H4 (cell line): ENCODE results near the gene NPAS2. TPM values are rescaled to one million over a fixed set of nuclear protein-coding genes. Genes with fewer than 3 reads are reported as not detected.

Experiments
- DNase-seq: peaks from one replicate; pipeline ENCODE4 v3.0.0-alpha.2; 2015; ENCODE audit warnings: low spot score
- total RNA-seq: library from RNA; depleted of rRNA; stranded (reverse); fragments of >200 nt; shearing (Covaris generic); gene quantifications from 2 replicates; pipeline ENCODE4 v1.2.3, GENCODE V29; 2014

NPAS2 gene
- total RNA-seq, 1 experiment from 2014 or later, result 2.8 TPM

DNA sequence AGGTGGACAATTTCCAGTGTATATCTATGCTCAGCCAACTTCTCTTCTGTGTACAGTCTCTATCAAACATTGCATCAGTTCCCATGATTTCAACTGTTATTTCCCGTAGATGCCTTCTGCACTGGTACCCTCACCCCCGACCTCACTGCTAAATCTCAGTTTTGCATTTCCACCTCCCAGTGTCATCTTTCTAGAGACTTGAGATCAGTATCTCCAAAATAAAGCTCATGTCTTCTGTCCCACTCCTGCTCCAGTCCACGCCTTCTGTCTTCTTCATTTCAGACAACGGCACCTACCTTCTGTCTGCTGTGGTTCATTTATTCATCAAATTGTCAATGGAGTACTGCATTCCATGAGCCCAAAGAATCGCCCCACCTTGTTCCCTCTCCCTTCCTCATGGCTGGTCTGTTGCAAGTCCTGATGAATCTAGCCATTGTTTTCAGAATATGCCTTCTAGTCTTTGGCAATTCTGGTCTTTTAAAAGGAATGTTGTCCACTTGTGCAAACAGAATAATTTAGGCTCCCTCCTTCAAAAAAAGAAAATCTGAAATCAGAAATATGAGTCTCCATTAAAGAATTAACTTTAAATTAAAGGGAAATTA, 23.3 kb upstream of the NPAS2 start:
- DNase-seq, result no peak

DNA sequence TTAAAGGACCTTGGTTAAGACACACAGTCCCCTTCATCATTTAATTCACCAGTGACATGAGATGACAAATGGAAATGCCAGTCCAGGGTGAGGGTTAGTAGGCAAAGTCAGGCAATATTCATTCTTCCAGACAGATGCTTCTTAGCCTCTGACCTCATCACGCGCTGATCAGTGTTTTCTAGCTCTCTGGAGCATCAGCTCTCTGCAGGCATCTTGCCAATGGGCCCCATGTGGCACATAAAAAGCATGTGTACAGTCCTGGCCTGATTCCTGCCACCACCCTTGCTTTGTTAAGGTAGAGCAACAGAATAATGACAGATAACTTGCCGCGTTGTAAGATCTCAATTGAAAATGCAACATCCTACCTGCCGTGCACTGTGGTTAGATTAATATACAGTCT, 20.3 kb upstream of the NPAS2 start:
- DNase-seq, result no peak

DNA sequence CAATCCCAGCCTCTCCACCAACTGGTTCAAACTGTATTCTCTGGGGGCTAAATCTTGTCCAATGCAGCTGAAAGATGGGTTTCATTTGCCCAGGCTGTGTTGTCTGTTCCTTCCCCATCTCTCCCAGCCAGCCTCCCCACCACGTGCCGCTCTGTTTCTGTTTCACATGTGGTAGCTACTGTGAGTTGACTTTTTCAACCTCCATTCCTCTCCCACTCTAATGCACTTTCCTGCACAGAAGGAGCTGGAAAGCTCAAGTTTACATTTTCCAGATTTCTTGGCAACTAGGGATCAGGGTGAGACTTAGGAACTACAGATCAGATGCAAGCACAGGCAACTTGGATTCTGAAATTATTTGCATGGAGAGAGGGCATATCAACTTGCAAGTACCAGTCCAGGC, 19.0 kb upstream of the NPAS2 start:
- DNase-seq, result no peak

DNA sequence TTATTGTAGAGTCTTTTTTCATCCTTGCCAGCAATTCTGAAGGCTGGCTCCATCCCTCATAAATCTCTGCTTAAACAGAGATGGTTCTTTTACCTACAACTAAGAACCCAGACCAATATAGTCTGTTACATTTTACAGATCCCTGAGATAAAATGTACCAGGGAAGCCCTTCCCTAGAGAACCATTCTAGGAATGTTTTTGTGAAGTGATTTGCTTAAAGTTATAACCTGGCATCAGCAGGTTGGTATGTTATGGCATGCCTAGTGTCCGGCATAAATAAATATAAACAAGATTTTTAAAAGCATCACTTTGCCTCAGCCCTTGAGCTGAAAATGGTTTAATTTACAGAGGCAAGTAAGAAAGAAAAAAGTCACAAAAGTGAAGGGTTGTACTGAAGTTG, 18.5 kb upstream of the NPAS2 start:
- no peak for DNase-seq

DNA sequence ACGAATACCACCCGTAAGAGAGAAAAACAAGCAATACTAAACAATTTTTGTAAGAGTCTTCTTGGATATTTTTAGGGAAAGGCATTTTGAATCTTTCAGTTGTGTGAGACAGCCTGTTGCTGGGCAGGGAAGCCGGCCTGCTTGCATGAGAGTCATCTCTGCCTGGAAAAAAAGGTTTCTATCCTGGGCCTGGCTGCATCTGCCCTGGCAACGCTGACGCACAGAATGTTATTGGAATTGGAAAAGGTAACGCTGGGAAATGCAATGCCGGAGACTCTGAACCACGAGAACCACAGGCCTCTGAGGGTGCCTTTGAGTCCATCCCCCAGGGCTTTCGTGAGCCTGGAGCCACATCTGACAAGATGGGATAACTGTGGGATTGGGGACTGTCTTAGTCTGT, 17.9 kb upstream of the NPAS2 start:
- DNase-seq, result no peak

DNA sequence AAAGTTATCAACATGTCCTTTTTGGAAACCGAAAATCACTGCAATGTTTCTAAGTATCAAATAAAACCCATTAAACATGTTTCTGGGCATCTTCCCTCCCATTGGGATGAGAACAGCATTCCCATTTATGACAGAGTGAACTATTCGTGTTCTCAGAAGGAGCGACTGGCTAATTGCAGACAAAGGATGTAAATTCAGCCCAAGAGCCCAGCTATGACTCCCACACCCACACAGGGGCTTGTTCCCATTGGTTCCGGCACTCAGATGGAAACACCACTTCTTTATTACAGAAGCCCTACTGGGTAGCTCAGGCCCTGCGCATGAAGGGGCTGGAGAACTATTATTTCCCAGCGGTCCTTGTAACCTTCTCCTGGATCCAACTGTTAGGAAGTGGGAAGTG, 16.6 kb upstream of the NPAS2 start:
- DNase-seq, result no peak

DNA sequence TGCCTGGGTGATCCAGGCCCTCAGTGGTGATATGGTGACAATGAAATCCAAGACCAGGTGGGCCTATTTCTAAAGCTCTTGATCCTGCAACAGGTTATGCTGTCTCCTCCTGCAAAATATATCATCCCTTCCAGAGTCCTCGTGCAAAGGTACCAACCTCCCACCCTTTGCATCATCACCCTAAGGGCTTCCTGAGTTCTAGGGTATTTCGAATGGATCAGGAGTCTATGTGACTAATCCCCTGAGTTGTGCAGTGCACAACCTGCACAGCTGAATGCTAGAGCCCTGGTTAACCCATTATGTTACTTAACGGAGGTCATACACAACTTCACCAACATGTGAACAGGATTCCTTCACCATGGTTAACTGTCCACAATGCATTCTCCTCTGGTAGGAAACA, 13.4 kb upstream of the NPAS2 start:
- DNase-seq, result no peak

DNA sequence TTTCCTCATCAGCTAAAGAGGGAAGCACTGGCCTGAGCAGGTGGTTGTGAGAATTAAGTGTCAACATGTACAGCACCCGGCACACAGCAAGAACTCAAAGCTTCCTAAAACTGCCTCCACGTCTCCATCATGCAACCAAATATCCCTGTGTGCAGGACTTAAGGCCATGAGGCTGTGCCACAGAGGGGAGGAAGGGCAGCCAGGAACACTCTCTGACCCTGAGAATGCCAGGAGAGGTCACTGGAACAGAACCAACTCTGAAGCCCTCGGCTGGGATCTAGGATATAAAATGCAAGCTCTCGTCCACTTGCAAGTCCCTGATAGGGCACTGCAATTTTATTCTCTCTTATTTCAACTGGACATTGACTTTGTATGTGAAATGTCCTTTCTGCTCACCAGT, 12.2 kb upstream of the NPAS2 start:
- no peak for DNase-seq

DNA sequence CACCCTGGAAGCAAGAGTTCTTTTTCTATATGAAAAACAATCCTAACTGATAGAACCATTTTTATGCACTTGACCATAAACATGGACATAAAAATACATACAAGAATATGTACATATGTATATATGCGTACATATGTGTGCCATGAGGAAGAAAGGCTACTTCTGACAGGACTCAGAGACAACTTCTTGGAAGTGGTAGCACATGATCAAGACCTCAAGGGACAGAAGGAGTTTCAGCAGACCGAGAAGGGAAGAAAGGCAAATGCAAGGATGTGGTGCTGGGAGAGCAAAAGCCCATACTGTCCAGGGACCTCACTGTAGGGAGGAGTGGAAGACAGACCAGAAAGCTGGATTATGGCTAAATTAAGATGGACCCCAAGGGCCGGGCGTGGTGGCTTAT, 11.4 kb upstream of the NPAS2 start:
- DNase-seq, result no peak

DNA sequence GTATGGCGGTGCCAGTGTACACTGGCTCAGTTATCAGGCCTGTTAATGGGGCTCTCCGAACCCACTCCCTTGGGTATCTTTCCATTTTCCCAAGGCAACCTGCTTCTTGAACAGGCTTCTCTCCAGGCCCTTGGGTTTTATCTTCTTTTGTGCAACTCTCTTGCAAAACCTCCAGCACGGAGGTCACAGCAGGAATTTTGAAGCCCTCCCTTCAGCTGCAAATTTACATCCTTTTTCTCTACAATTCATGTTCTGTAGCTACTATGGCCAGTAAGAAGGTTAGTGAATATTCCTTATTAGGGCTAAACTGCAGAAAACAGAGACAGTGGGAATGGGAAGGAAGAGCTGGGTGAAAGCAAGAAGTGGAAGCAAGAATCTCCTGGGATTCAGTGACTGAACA, 10.4 kb upstream of the NPAS2 start:
- no peak for DNase-seq

DNA sequence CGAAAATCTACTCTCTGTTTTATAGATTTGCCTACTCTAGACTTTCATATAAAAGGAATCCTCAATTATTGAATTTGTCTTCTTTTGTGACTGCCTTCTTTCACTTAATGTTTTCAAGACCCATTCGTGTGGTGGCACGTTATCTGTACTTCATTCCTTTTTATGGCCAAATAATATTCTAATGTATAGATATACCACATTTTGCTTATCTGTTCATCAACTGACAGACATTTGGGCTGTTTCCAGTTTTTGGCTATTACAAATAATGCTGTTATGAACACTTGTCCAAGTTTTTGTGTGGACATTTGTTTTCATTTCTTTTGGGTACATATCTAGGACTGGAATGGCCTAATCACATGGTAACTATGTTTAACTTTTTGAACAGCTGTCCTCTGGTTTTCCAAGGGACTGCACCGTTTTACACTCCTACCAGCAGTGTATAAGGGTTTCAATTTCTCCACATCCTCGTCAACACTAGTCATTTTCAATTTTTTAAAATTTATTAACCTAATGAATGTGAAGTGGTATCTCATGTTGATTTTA, 9.3 kb upstream of the NPAS2 start:
- DNase-seq, result no peak

DNA sequence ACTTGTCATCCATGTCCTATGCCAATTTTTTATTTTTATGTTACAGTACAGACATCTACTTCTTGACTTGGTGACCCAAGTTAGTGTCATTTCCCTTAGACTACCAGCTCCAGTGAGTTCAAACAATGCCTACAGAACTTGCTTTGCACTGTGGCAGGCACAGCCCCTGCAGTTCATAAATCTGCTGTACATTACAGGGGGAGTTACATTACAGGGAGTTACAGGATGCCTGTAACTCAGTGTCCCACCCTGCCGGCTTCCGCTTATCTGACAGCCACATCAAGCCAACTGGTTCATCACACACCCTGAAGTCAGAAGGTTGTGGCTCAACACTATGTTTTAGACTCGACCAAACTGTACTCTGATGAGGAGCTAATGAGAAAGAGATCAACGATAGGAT, 7.8 kb upstream of the NPAS2 start:
- no peak for DNase-seq

DNA sequence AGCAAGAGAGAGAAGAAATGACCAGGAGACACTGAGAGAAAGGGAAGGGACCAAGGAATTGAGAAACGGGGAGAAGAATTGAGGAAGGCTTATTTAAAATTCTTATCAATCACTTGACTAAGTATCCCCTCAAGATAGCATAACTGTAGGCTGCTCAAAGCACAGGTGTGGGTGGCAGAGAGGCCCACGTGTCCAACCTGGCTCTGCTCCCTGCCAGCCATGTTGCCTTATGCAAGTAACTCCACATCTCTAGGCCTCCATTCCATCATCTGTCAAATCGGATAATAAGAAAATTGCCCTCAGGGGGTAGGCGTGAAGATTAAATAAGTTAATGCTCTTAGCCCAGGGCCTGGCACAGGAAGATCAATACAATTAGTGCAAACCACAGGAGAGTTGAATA, 7.4 kb upstream of the NPAS2 start:
- no peak for DNase-seq

DNA sequence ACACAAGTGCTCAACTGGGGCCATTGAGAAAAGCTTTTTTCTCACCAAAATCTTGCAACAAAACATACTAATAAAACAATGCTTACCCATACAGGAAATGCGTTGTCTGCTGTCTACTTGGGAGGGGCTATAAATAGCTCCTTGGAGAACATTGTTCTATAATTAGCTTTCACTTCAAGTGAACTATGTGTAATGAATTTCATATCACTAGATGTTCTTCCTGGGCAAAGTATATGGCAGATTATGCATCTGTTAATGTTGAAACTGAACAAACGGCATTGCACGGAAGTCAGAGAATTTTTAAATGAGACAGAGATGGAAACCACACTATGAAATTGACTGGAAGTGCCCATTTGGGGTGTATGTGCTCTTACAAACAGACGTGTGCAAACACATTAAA, 6.4 kb upstream of the NPAS2 start:
- DNase-seq, result no peak

DNA sequence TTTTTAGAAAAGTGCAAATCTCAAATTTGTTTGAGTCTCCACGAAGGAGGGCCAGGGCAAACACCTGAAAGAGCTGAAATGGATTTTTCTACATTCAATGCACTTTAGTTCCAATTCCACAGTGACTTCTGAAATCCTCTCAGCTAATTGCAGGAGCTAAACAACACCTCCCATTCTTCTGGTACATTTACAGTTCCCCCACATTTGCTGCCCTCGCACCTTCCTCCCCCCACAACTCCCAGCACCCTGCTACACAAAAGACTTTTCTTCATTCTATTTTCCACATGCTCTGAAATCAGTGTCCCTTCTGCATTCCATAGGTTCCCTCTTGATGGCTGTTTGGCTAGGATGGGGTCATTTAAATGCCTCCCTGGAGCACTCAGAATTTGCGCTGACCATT, 5.9 kb upstream of the NPAS2 start:
- DNase-seq, result no peak

DNA sequence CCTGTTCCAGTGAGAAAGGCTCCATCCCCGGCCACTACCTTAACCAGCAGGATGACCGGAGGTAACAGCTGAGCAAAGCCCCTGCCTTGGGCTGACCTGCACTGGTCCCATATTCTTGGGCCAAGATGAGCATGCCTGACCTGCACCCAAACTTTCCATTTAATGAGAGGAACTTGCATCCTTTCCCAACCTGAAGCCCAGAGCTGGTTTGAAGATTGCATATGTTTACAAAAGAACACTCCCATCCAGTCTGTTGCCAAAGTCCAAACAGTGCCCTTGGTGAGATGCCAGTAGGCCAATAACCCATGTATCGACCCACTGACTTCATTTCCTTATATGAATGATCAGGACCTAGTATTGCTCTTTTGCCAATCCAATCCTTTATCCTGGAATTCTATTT, 5.5 kb upstream of the NPAS2 start:
- DNase-seq, result no peak

DNA sequence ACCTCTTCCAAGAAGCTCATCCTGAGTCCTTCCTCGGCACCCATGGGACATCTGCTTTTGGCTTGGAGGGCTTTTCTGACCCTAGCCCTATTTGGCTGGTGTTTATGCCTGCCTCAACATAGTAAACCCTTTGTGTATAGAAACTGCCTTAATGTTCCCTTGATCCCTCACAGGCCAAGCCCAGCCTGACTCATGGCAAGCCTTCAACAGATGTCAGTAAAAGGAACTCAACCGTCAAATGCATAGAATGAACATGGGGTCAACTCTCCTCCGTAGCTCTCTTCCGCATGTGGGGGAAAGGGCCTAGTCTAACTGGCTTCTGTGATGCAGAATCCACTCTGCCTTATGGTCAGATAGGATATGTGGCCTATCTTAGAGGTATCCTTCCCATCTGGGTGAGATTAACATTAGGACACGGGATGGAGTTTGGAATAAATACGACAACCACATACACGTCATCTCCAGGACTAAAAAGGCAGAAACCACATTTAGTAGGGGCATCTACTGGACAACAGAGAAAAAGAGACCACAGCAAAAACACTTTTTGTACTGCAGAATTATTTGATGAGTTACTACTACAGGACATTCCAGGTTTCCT, 2.5 kb upstream of the NPAS2 start:
- no peak for DNase-seq

DNA sequence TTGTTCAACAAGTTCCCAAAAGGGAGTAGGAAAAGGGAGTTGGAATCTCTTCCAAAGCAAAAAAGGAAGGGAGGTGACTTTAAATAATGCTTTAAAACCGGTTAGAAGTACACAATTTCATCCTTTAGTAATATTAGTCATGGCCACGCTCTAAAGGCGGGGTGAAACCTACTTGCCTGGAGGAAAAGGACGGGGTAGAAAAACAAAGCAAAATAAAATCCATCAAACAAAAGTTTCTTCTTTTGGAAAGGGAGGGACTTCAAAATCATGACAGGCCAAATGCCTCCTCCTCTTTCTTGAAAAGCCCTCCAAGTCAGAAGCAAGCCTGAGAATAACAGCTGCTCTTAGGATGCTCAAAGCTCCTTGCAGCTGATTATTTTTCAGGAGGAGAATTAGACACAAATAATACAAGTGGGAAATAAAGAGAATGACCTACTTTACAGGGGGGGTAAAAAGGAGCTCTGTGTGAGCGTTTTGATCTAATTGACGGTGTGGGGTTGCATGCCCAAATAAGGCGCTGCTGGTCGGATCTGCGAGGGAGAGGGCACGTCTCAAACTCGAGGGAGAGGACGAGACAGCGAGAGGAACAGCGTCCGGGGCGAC, 1.8 kb upstream of the NPAS2 start:
- no peak for DNase-seq

DNA sequence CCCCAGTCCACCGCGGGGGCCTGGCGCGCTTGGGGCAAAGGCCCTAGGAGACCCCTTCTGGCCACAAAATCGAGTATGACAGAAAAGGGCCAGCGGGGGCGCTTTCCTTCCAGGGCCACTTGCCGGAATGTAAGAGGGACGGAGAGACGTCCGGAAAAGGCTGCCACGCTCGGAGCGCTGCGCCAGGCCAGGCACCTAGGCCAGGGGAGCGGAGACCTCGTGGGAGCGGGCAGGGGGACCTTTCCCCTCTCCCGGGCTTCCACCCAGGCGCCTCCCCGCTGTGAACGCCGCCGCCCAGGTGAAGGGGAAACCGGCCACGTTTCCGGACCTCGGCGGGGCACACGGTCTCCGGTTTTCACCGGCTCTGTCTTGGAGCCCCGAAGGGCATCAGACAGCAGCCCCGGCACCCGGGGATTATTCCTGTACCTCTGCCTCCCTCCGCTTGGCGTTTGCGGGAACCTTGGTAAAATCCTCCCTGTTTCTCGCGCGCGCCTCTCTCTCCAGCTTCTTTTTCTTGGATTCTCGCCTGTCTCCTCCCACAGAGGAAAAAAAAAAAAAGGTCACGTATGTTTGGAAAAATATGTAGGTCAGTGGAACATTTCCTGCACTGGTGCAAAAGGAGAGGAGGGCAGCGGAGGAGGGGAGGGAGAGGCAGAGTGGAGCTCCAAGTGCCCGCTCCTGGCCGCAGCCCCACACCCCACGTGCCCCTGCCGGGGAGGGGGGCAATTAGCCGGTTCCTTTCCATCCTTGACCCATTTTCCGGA, 1.2 kb upstream of the NPAS2 start:
- peak; percentile 48 for DNase-seq

DNA sequence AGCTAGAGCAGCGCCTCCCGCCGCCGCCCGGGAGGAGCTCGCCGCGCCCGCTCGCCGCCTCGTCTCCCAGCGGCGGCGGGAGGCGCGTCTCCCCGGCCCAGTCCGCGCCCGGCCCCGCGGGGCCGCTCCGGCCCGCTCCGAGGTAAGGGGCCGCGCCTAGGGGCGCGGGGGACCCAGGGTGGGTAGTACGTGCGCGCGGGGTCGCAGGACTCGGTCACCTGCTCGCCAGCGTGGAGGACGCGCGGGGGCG, 259 bp downstream of the NPAS2 start:
- DNase-seq, result no peak

DNA sequence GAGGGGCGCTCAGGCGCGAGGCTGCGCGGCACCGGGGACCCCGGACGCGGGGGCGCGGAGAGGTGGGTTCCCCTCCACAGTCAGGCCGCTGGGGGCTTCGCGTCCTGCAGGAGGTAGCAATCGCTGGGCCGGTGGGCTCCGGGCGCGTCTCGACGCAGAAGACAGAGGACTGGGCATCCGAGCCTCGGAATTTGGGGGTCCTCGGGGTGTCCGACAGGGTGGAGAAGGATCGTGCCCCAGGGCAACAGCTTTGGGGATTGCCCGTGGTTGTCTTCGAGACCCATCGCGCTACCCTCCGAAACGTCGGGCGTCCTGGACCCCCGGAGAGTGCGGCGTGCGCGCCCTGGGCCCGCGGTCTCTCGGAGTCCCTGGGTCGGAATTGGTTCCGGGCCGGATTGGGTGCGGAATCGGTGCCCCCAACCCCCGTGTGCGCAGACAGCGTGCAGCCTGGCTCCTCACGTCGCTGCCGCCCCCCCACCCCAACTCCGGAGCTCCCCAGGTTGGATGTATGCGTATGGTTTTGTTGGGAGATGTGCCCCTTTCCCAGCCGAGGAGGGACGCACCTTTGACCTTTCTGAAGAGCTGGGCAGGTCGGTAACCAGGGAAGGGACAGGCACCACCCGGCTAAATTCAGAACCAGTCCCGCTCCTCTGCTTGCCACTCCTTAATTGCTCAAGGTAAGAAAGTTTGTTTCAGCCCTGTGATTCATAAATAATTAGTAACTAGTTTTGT, 750 bp downstream of the NPAS2 start:
- DNase-seq, result no peak

DNA sequence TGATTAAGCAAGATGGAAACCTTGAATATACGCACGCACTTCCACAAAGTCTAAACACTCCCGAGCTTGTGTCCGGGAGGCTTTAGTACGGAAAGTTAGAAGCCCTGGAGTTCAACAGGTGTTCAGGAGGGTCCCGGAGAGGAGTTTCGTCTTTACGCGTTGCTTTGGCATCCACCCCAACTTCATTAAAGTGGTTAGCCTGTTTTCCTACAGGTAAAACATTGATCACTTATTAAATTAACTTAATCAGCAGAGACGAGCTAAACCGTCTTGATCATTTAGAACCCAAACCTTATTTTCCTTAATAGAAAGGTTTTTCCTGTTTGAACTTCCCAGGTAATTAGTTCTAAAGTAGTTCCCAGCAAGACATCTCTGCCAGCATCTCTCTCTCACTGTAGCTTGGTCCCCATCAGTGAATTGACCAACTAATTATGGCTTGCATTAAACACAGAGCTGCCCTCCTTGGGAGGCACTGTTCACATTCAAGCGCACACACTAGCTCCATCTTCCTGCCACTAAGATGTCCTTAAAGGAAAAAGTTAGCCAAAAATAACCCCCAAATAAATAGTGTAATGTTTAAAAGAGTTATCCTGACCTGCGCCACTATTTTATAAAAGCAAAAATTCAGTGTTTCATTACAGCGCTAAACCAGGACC, 1.4 kb downstream of the NPAS2 start:
- DNase-seq, result no peak
